Calu3 (cell line): ENCODE results near the gene RAB15. TPM values are rescaled to one million over a fixed set of nuclear protein-coding genes. Genes with fewer than 3 reads are reported as not detected.

Source experiments
- BruUV-seq: library from RNA; stranded (reverse); fragments of 400-500 nt; replicated peaks from 2 replicates; lab custom pipeline; 2021; lab: Mats Ljungman, UMichigan
- CTCF ChIA-PET: fragments of 300-600 bp; sonication (Branson Sonifier 250); formaldehyde crosslinking; loops from one replicate; lab custom pipeline; 2022; ENCODE audit warnings: antibody characterized with exemption; lab: Charles Lee
- DNase-seq: peaks from one replicate; pipeline ENCODE4 v3.0.0; 2022
- H3K27ac Mint-ChIP-seq: one replicate; pipeline ENCODE4 v1.8.0; 2022; ENCODE audit warnings: mixed read lengths; ENCODE audit not compliant: unreplicated experiment
- H3K27me3 Mint-ChIP-seq: one replicate; pipeline ENCODE4 v1.8.0; 2022; ENCODE audit warnings: mixed read lengths; ENCODE audit not compliant: unreplicated experiment
- H3K36me3 Mint-ChIP-seq: one replicate; pipeline ENCODE4 v1.8.0; 2022; ENCODE audit warnings: mild to moderate bottlenecking, moderate library complexity, mixed read lengths; ENCODE audit not compliant: insufficient read depth, unreplicated experiment
- H3K4me1 Mint-ChIP-seq: one replicate; pipeline ENCODE4 v1.8.0; 2022; ENCODE audit warnings: mild to moderate bottlenecking, low read depth, mixed read lengths; ENCODE audit not compliant: unreplicated experiment
- H3K4me3 Mint-ChIP-seq: one replicate; pipeline ENCODE4 v1.8.0; 2022; ENCODE audit warnings: mild to moderate bottlenecking, low read depth, moderate library complexity, mixed read lengths; ENCODE audit not compliant: unreplicated experiment
- H3K9me3 Mint-ChIP-seq: one replicate; pipeline ENCODE4 v1.8.0; 2022; ENCODE audit warnings: low read depth, mixed read lengths; ENCODE audit not compliant: unreplicated experiment
- CTCF ChIP-seq: fragments of 200-600 bp; IDR thresholded peaks from one replicate; pipeline ENCODE4 v1.8.0; 2022; ENCODE audit warnings: antibody characterized with exemption; ENCODE audit not compliant: unreplicated experiment
- intact Hi-C: fragments of 100-400 bp; cut with micrococcal nuclease; formaldehyde crosslinking; loops from one replicate; pipeline ENCODE4 v1.10.0; 2022; ENCODE audit not compliant: unreplicated experiment
- total RNA-seq: library from RNA; stranded (reverse); gene quantifications from 2 replicates; pipeline ENCODE4 v1.2.3, GENCODE V29; 2022

Gene RAB15
- total RNA-seq, 1 experiment from 2014 or later = 22.8 TPM

GRCh38 chr14:65012353-65012752 lies 40.2 kb upstream of the RAB15 start:
- no TSS peak for BruUV-seq
- intact Hi-C loops = no loop called here
- no peaks in the 10 kb centered on the region for H3K27me3 Mint-ChIP-seq
- TF ChIP-seq CTCF = no peak
- DNase-seq = no peak
- CTCF ChIA-PET = interaction anchor here (1.0 to 1.1 kb wide), 2 partner anchors 10 to 102 kb away, joined by 3 read pairs; no protein-coding TSS in a partner anchor
- no peaks in the 10 kb centered on the region for H3K9me3 Mint-ChIP-seq
- H3K4me3 Mint-ChIP-seq = no peak overlapping the region
- no peak overlapping the region for H3K27ac Mint-ChIP-seq
- H3K4me1 Mint-ChIP-seq = no peaks in the 10 kb centered on the region
- peaks cover 4% of the 10 kb centered on the region for H3K36me3 Mint-ChIP-seq

GRCh38 chr14:65011538-65011937 lies 39.4 kb upstream of the RAB15 start:
- Mint-ChIP-seq H3K4me3 (no peak overlapping the region), H3K9me3 (no peaks in the 10 kb centered on the region), H3K27me3 (no peaks in the 10 kb centered on the region), H3K36me3 (peaks cover 4% of the 10 kb centered on the region), H3K27ac (no peak overlapping the region), H3K4me1 (peaks cover 4% of the 10 kb centered on the region)
- CTCF ChIA-PET = no interaction called here
- TF ChIP-seq CTCF = no peak
- intact Hi-C loops = no loop called here
- no peak for DNase-seq
- no TSS peak for BruUV-seq

- CTCF ChIA-PET = no interaction called here
Observed at GRCh38 chr14:65010211-65010931, 38.2 kb upstream of the RAB15 start.

GRCh38 chr14:65007202-65007601 lies 35.1 kb upstream of the RAB15 start:
- Mint-ChIP-seq H3K36me3 (no peaks in the 10 kb centered on the region), H3K4me1 (peaks cover 8% of the 10 kb centered on the region), H3K4me3 (no peak overlapping the region), H3K27me3 (no peaks in the 10 kb centered on the region), H3K27ac (no peak overlapping the region), H3K9me3 (no peaks in the 10 kb centered on the region)
- intact Hi-C loops = no loop called here
- TF ChIP-seq CTCF = no peak
- BruUV-seq = no TSS peak
- no peak for DNase-seq
- CTCF ChIA-PET = interaction anchor here (0.8 to 1.3 kb wide), 2 partner anchors 13 to 20 kb away, joined by 3 to 6 read pairs; no protein-coding TSS in a partner anchor

More at GRCh38 chr14:65010211-65010931, 38.2 kb upstream of the RAB15 start:
- BruUV-seq = no TSS peak
- H3K4me3 Mint-ChIP-seq = no peak overlapping the region
- no peak for TF ChIP-seq CTCF
- peaks cover 8% of the 10 kb centered on the region for H3K4me1 Mint-ChIP-seq
- DNase-seq = no peak
- peaks cover 4% of the 10 kb centered on the region for H3K36me3 Mint-ChIP-seq
- intact Hi-C loops = no loop called here
- H3K9me3 Mint-ChIP-seq = no peaks in the 10 kb centered on the region
- H3K27ac Mint-ChIP-seq = no peak overlapping the region
- H3K27me3 Mint-ChIP-seq = no peaks in the 10 kb centered on the region
